Fibroblast of villous mesenchyme (primary cell): ENCODE results near the gene ZNF276. TPM values are rescaled to one million over a fixed set of nuclear protein-coding genes. Genes with fewer than 3 reads are reported as not detected.
"Not testable (repeated sequence)": the region's sequence is repeated elsewhere in the genome, so short reads cannot be mapped to it uniquely, and the experiment has no call there.

Source experiments
- DNase-seq: peaks from one replicate; pipeline ENCODE4 v3.0.0-alpha.2; 2010; ENCODE audit warnings: low read depth
- H3K4me3 ChIP-seq: 2 replicates; pipeline ENCODE4 v1.5.1; 2011; ENCODE audit warnings: low read depth, mild to moderate bottlenecking, low read length
- total RNA-seq: library from RNA; depleted of rRNA; stranded (reverse); fragments of >200 nt; gene quantifications from 2 replicates; pipeline ENCODE4 v1.2.3, GENCODE V29; 2012
- TF ChIP-seq, protein P1 (sequence below): IDR thresholded peaks from 2 replicates; pipeline ENCODE4 v1.5.1; 2012; ENCODE audit warnings: low read depth, mild to moderate bottlenecking, low read length; ENCODE audit not compliant: insufficient read depth

Gene ZNF276
- total RNA-seq, 1 donor = 15.1 TPM

DNA sequence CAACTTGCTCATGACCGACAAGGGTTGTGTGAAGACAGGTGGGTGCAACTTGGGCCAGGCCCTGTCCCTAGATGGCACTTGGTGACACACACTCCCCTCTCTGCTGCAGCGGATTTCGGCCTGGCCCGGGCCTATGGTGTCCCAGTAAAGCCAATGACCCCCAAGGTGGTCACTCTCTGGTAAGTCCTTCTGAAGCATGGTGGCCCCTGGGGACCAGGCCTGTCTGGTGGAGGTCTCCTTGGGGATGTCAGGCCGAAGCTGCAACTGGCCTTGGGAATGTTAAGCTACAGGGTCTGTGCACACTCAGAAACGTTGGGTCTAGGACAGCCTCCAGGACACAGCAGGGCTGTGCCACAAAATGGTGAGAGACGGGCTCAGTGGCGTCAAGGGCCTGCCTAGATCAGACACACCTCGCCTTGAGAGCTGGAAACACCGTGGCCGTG, 28.0 kb upstream of the ZNF276 start:
- TF ChIP-seq, protein P1, sequence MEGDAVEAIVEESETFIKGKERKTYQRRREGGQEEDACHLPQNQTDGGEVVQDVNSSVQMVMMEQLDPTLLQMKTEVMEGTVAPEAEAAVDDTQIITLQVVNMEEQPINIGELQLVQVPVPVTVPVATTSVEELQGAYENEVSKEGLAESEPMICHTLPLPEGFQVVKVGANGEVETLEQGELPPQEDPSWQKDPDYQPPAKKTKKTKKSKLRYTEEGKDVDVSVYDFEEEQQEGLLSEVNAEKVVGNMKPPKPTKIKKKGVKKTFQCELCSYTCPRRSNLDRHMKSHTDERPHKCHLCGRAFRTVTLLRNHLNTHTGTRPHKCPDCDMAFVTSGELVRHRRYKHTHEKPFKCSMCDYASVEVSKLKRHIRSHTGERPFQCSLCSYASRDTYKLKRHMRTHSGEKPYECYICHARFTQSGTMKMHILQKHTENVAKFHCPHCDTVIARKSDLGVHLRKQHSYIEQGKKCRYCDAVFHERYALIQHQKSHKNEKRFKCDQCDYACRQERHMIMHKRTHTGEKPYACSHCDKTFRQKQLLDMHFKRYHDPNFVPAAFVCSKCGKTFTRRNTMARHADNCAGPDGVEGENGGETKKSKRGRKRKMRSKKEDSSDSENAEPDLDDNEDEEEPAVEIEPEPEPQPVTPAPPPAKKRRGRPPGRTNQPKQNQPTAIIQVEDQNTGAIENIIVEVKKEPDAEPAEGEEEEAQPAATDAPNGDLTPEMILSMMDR = no peak
- H3K4me3 ChIP-seq = no peak overlapping the region
- DNase-seq = no peak

DNA sequence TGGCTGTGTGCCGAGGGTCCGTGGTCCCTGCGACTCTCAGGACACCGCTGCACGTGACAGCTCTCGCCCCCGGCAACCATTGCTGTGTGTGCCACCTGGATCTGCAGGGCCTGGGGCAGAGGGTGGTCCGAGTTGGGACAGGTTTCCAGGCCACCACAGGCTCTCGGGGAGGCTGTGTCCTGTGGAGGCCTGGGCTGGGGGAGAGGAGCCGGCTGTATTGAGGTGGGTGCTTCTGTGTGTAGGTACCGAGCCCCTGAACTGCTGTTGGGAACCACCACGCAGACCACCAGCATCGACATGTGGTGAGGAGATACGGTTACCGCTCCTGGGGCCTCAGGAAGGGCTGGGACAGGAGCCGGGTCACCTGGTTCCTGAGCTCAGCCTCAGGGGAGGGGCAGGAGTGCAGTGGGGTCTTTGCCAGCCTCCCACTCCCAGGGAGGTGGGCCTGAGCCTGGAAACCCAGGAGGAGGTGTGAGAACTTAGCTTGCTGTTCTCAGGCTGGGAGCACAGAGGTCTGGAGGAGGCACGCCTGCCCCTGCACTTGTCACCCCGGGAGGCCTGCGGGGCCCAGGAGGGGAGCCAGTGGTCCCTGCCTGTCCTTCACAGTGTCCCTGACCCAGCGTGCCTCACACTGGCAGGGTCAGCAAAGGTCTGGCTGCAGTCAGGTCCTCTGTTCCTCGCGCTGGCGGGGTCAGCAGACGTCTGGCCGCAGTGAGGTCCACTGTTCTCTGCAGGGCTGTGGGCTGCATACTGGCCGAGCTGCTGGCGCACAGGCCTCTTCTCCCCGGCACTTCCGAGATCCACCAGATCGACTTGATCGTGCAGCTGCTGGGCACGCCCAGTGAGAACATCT, 27.2 kb upstream of the ZNF276 start:
- H3K4me3 ChIP-seq = no peak overlapping the region
- TF ChIP-seq, protein P1 = no peak
- no peak for DNase-seq

DNA sequence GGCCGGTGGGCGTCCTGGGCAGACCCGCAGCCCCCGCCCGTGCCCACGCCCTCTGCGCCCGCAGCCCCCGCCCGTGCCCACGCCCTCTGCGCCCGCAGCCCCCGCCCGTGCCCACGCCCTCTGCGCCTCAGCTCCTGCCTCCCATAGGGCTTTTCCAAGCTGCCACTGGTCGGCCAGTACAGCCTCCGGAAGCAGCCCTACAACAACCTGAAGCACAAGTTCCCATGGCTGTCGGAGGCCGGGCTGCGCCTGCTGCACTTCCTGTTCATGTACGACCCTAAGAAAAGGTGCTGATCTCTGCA, 26.6 kb upstream of the ZNF276 start:
- DNase-seq, H3K4me3 ChIP-seq: not testable (repeated sequence)

DNA sequence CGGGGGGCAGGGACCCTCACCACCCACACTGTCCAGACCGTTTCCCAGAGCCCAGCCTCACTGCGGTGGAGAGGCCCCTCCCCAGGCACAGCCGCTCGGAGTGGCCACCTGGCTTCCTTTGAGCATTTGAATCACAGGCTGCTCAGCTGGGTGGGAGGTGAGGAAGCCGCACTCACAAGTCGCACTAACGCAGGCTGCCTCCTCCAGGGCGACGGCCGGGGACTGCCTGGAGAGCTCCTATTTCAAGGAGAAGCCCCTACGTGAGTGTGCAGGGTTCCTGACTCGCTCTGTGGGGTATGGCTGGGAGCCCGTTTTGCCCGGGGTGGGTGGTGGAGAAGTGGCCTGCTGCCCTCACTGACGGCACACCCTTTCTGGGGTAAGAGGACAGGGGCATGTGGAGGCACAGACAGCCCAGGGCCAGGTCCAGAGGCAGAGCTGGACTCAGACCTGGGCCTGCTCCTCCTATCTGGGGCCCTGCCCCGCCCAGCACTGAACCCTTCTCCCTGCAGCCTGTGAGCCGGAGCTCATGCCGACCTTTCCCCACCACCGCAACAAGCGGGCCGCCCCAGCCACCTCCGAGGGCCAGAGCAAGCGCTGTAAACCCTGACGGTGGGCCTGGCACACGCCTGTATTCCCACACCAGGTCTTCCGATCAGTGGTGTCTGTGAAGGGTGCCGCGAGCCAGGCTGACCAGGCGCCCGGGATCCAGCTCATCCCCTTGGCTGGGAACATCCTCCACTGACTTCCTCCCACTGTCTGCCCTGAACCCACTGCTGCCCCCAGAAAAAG, 26.1 kb upstream of the ZNF276 start:
- DNase-seq = no peak
- H3K4me3 ChIP-seq = no peak overlapping the region
- TF ChIP-seq, protein P1 = no peak

DNA sequence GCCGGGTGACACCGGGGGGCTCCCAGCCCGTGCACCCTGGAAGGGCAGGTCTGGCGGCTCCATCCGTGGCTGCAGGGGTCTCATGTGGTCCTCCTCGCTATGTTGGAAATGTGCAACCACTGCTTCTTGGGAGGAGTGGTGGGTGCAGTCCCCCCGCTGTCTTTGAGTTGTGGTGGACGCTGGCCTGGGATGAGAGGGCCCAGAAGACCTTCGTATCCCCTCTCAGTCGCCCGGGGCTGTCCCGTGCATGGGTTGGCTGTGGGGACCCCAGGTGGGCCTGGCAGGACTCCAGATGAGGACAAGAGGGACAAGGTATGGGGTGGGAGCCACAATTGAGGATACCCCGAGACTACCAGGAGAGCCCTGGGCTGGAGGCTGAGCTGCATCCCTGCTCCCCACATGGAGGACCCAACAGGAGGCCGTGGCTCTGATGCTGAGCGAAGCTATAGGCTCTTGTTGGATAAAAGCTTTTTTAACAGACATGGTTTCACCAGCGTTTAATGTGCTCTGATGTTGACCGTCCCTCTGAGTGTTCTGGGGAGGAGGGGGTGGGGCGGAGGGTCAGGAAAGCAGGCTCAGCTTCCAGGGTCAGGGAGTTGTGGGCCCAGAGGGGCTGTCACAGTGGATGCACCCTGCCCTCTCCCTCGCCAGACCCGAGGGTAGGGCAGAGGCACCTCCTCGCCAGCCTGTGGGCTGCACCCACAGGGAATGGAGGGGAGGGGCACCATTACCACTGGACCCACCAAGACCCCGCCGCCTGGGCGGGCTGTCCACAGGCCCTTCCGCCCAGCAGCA, 25.3 kb upstream of the ZNF276 start:
- H3K4me3 ChIP-seq = no peak overlapping the region
- TF ChIP-seq, protein P1 = no peak
- DNase-seq = no peak

DNA sequence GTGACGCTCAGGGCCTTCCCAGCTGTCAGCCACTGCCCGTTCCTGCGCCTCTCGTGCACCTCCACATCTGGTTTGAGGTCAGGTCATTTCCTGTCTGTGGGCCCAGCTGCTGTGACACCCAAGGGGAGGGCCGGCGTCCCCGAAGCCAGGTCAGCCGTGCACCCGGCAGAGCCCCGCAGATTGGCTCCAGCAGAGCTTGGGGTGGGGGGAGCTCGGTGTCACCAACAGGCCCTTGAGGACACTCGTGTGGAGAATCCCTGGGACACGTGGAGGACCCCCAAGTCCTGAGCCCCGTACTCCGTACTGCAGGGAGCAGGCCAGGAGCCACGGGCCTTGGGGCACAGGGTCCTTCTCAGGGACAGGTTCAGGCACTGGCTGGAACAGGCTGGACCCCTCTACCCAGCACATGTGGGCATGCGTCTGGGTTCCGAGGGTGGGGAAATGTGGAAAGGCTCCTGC, 24.6 kb upstream of the ZNF276 start:
- TF ChIP-seq, protein P1 = no peak
- DNase-seq = peak; percentile 38
- no peak overlapping the region for H3K4me3 ChIP-seq

DNA sequence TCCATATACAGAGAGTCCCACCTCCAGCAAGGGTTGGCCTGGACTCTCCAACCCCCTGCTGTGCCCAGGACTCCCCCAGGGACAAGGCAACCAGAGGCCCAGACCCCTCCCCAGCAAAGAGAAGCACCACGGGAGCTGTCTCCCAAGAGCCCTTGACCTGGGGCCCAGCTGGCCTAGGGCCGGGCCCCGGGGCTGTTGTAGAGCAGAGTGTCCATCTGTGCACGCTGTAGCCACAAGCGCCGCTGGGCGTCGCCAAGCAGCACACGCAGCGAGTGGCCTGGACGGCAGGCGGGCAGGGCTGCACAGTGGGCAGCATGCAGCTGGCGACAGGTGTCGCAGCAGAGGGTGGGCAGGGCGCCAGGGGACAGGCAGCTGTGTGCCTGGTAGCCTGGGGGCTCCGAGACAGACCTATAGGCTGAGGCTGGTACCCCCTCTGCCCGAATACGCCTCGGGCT, 24.1 kb upstream of the ZNF276 start:
- H3K4me3 ChIP-seq = no peak overlapping the region

More for the DNA sequence above, 24.1 kb upstream of the ZNF276 start:
- DNase-seq = no peak
- TF ChIP-seq, protein P1 = no peak
